HG02973 (cell line): ENCODE results near the gene S100A12.

Experiments used
- ATAC-seq: cut with Tn5 transposase; IDR thresholded peaks from one replicate; pipeline ENCODE4 v1.9.1; 2021; ENCODE audit warnings: moderate library complexity; ENCODE audit not compliant: unreplicated experiment

The S100A12 gene

GRCh38 chr1:153370146-153370545 lies 5.3 kb downstream of the S100A12 start:
- ATAC-seq = no peak

- ATAC-seq = no peak
These were observed 6.9 kb downstream of the S100A12 start for GRCh38 chr1:153368495-153368894.

- ATAC-seq = no peak
These were observed 8.3 kb downstream of the S100A12 start for GRCh38 chr1:153367090-153367489.

- no peak for ATAC-seq
These were observed 9.2 kb downstream of the S100A12 start for GRCh38 chr1:153366261-153366660.

GRCh38 chr1:153365696-153366095 lies 9.7 kb downstream of the S100A12 start:
- ATAC-seq = no peak

GRCh38 chr1:153364766-153365666 lies 10.4 kb downstream of the S100A12 start:
- no peak for ATAC-seq

- no peak for ATAC-seq
These were observed 11.3 kb downstream of the S100A12 start for GRCh38 chr1:153364156-153364555.

- no peak for ATAC-seq
These were observed 11.8 kb downstream of the S100A12 start for GRCh38 chr1:153363641-153364040.

GRCh38 chr1:153362187-153362775 lies 13.1 kb downstream of the S100A12 start:
- ATAC-seq = no peak

GRCh38 chr1:153361480-153362109 lies 13.8 kb downstream of the S100A12 start:
- ATAC-seq = no peak

GRCh38 chr1:153360592-153361479 lies 14.6 kb downstream of the S100A12 start:
- no peak for ATAC-seq

GRCh38 chr1:153360190-153360589 lies 15.2 kb downstream of the S100A12 start:
- ATAC-seq = no peak

- ATAC-seq = no peak
These were observed 16.2 kb downstream of the S100A12 start for GRCh38 chr1:153359241-153359640.

GRCh38 chr1:153358691-153358975 lies 16.8 kb downstream of the S100A12 start:
- ATAC-seq = no peak

- no peak for ATAC-seq
These were observed 17.3 kb downstream of the S100A12 start, which contains the start of gene S100A9 for GRCh38 chr1:153357853-153358690. Gene S100A9, plus strand, starts transcription at chr1:153357854. Its CDS starts 430 bp downstream, at chr1:153358284.

- no peak for ATAC-seq
These were observed 18.2 kb downstream of the S100A12 start for GRCh38 chr1:153357076-153357852.

GRCh38 chr1:153356392-153357075 lies 18.9 kb downstream of the S100A12 start:
- no peak for ATAC-seq

- ATAC-seq = no peak
These were observed 19.9 kb downstream of the S100A12 start for GRCh38 chr1:153355445-153356071.
